Kidney capillary endothelial cell (primary cell): ENCODE measurements around the gene GUCY2D.
"Not testable (repeated sequence)": the region's sequence is repeated elsewhere in the genome, so short reads cannot be mapped to it uniquely, and the experiment has no call there.

Experiments used
- DNase-seq: peaks from one replicate; pipeline ENCODE4 v3.0.0-alpha.2; 2018; ENCODE audit warnings: low spot score

Gene GUCY2D

GRCh38 chr17:8001976-8002720 is at the start of gene GUCY2D:
Gene GUCY2D, plus strand, starts transcription at chr17:8002615. Its CDS starts 433 bp downstream, at chr17:8003048.
- DNase-seq, result no peak

GRCh38 chr17:7953266-7953665 is 49.1 kb upstream of the GUCY2D start:
- not testable (repeated sequence) for DNase-seq

GRCh38 chr17:7955414-7956227 is 46.8 kb upstream of the GUCY2D start:
- no peak for DNase-seq

GRCh38 chr17:7956228-7956965 is 46.0 kb upstream of the GUCY2D start:
- DNase-seq, result no peak

- DNase-seq, result no peak
Measured at GRCh38 chr17:7959503-7960253, 42.7 kb upstream of the GUCY2D start.

- DNase-seq, result no peak
Measured at GRCh38 chr17:7961421-7961820, 41.0 kb upstream of the GUCY2D start.

GRCh38 chr17:7967751-7968150 is 34.7 kb upstream of the GUCY2D start:
- DNase-seq, result no peak

GRCh38 chr17:7969433-7969832 is 33.0 kb upstream of the GUCY2D start:
- DNase-seq, result no peak

GRCh38 chr17:7971651-7972050 is 30.8 kb upstream of the GUCY2D start:
- no peak for DNase-seq

- DNase-seq, result no peak
Measured at GRCh38 chr17:7972131-7972785, 30.2 kb upstream of the GUCY2D start.

GRCh38 chr17:7974638-7975131 is 27.7 kb upstream of the GUCY2D start:
- no peak for DNase-seq

GRCh38 chr17:7977039-7977438 is 25.4 kb upstream of the GUCY2D start:
- DNase-seq, result no peak

- no peak for DNase-seq
Measured at GRCh38 chr17:7977805-7978204, 24.6 kb upstream of the GUCY2D start.

- peak; percentile 47 for DNase-seq
Measured at GRCh38 chr17:7982173-7982572, 20.2 kb upstream of the GUCY2D start.

GRCh38 chr17:7982666-7983065 is 19.7 kb upstream of the GUCY2D start:
- DNase-seq, result no peak

GRCh38 chr17:7984904-7985303 is 17.5 kb upstream of the GUCY2D start:
- DNase-seq, result no peak

- DNase-seq, result no peak
Measured at GRCh38 chr17:7987112-7987893, 15.1 kb upstream of the GUCY2D start.

GRCh38 chr17:7988750-7989178 is 13.7 kb upstream of the GUCY2D start:
- DNase-seq, result peak; percentile 81

GRCh38 chr17:7989781-7990655 is 12.4 kb upstream of the GUCY2D start:
- DNase-seq, result peak; percentile 38
